ENCODE results near the gene ZNF865.

Gene ZNF865

GRCh38 chr19:55648585-55649267, 43.3 kb downstream of the ZNF865 start:
- peak overlapping the region; percentile 59 for H3K4me3 ChIP-seq (ENCODE audit: control insufficient read depth, low read depth, low read length)
- DNase-seq (ENCODE audit: low read depth): no peak
- no peak for TF ChIP-seq CTCF (conservative IDR thresholded peaks at IDR 0.05; ENCODE audit: control insufficient read depth, insufficient read depth, low read depth, low read length)

- no peak for DNase-seq (ENCODE audit: low read depth)
- no peak for TF ChIP-seq CTCF (conservative IDR thresholded peaks at IDR 0.05; ENCODE audit: control insufficient read depth, insufficient read depth, low read depth, low read length)
- H3K4me3 ChIP-seq (ENCODE audit: control insufficient read depth, low read depth, low read length): no peak overlapping the region
These were observed 44.0 kb downstream of the ZNF865 start for GRCh38 chr19:55649268-55650125.

GRCh38 chr19:55650126-55650557, 44.7 kb downstream of the ZNF865 start:
- H3K4me3 ChIP-seq (ENCODE audit: control insufficient read depth, low read depth, low read length): no peak overlapping the region
- TF ChIP-seq CTCF (conservative IDR thresholded peaks at IDR 0.05; ENCODE audit: control insufficient read depth, insufficient read depth, low read depth, low read length): no peak

GRCh38 chr19:55650602-55651230, 45.3 kb downstream of the ZNF865 start:
- DNase-seq (ENCODE audit: low read depth): no peak
- H3K4me3 ChIP-seq (ENCODE audit: control insufficient read depth, low read depth, low read length): no peak overlapping the region
- TF ChIP-seq CTCF (conservative IDR thresholded peaks at IDR 0.05; ENCODE audit: control insufficient read depth, insufficient read depth, low read depth, low read length): no peak

More at GRCh38 chr19:55650126-55650557, 44.7 kb downstream of the ZNF865 start:
- DNase-seq (ENCODE audit: low read depth): no peak

GRCh38 chr19:55651236-55651635, 45.8 kb downstream of the ZNF865 start:
- H3K4me3 ChIP-seq (ENCODE audit: control insufficient read depth, low read depth, low read length): no peak overlapping the region
- TF ChIP-seq CTCF (conservative IDR thresholded peaks at IDR 0.05; ENCODE audit: control insufficient read depth, insufficient read depth, low read depth, low read length): no peak
- no peak for DNase-seq (ENCODE audit: low read depth)

GRCh38 chr19:55652311-55653128, 47.1 kb downstream of the ZNF865 start:
- no peak overlapping the region for H3K4me3 ChIP-seq (ENCODE audit: control insufficient read depth, low read depth, low read length)
- no peak for DNase-seq (ENCODE audit: low read depth)
- no peak for TF ChIP-seq CTCF (conservative IDR thresholded peaks at IDR 0.05; ENCODE audit: control insufficient read depth, insufficient read depth, low read depth, low read length)

Measured in fibroblast of mammary gland (primary cell).